ENCODE data around the gene PALLD.

DNA sequence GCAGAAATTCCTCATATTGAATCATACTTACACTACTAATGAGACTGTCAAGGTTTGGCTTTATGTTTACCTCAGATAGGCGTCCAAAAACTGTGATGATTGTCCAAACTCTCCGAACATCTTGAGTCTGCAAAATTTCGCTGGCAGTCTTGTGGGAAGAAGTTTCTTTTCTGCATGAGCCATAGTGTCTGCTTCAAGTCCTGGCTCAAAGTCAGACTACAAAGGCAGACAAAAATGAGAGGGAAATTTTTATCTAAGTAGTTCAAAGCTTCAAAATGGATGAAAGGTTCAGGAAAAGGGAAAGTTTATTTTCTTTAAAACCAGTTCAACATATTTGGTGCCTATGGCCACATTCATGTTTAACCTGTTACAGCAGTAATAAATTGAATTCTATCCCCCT lies 40.7 kb downstream of the PALLD start:
- TF ChIP-seq EZH2phosphoT487 (IDR thresholded peaks at IDR 0.05) (no peak), CTCF (IDR thresholded peaks at IDR 0.05) (no peak)
